SU-DHL-6 (cell line): ENCODE results near the gene WDR83.
"Not testable (repeated sequence)": the region's sequence is repeated elsewhere in the genome, so short reads cannot be mapped to it uniquely, and the experiment has no call there.

ENCODE experiments used
- H2AFZ ChIP-seq: fragments of 200-600 bp; sonication (generic); 2 replicates; pipeline ENCODE4 v1.6.1; 2014; ENCODE audit warnings: low read depth, mild to moderate bottlenecking, moderate library complexity, mixed read lengths, antibody characterized with exemption, low read length; ENCODE audit not compliant: severe bottlenecking
- H3F3A ChIP-seq: fragments of 200-600 bp; shearing (Covaris generic); 2 replicates; pipeline ENCODE4 v1.6.0; 2016; ENCODE audit warnings: antibody characterized with exemption, mild to moderate bottlenecking; ENCODE audit not compliant: insufficient read depth
- H3K27ac ChIP-seq: fragments of 200-600 bp; sonication (generic); 2 replicates; pipeline ENCODE4 v1.5.1; 2016; ENCODE audit warnings: low read depth, mild to moderate bottlenecking, low read length, moderate library complexity, mixed read lengths
- H3K27me3 ChIP-seq: fragments of 200-600 bp; sonication (generic), shearing (Covaris generic); 2 replicates; pipeline ENCODE4 v1.6.0; 2014; ENCODE audit warnings: mild to moderate bottlenecking, low read length
- H3K36me3 ChIP-seq: fragments of 200-600 bp; sonication (generic); 2 replicates; pipeline ENCODE4 v1.6.1; 2014; ENCODE audit warnings: mild to moderate bottlenecking, low read length, mixed read lengths
- H3K4me2 ChIP-seq: fragments of 300-600, 200-600 bp; shearing (Covaris generic), sonication (generic); 2 replicates; pipeline ENCODE4 v1.6.0; 2014; ENCODE audit warnings: low read length, low read depth, mild to moderate bottlenecking; ENCODE audit not compliant: poor library complexity, severe bottlenecking
- H3K4me3 ChIP-seq: fragments of 200-600 bp; sonication (generic); 2 replicates; pipeline ENCODE4 v1.5.1; 2014; ENCODE audit warnings: antibody characterized with exemption, low read length, mild to moderate bottlenecking, mixed read lengths; ENCODE audit not compliant: insufficient read depth, poor library complexity, severe bottlenecking
- H3K79me2 ChIP-seq: fragments of 200-600 bp; sonication (generic); 2 replicates; pipeline ENCODE4 v1.6.1; 2014; ENCODE audit warnings: mild to moderate bottlenecking, low read length, moderate library complexity; ENCODE audit not compliant: insufficient read depth
- H3K9ac ChIP-seq: fragments of 200-600 bp; sonication (generic); 2 replicates; pipeline ENCODE4 v1.7.0; 2014; ENCODE audit warnings: mild to moderate bottlenecking, low read length
- H3K9me2 ChIP-seq: fragments of 200-600 bp; sonication (generic); replicated peaks from 2 replicates; pipeline ENCODE4 v1.6.1; 2014; ENCODE audit warnings: low read length; ENCODE audit not compliant: insufficient read depth
- H3K9me3 ChIP-seq: fragments of 200-600 bp; sonication (generic); 2 replicates; pipeline ENCODE4 v1.6.1; 2014; ENCODE audit warnings: low read length, mixed read lengths; ENCODE audit not compliant: insufficient read depth
- H4K20me1 ChIP-seq: fragments of 200-600 bp; sonication (generic); 2 replicates; pipeline ENCODE4 v1.6.1; 2014; ENCODE audit warnings: low read depth, mild to moderate bottlenecking, antibody characterized with exemption, low read length, moderate library complexity, mixed read lengths
- EZH2phosphoT487 ChIP-seq: fragments of 200-600 bp; sonication (generic), shearing (Covaris generic); conservative IDR thresholded peaks from 2 replicates; pipeline ENCODE4 v1.6.1; 2018; ENCODE audit warnings: mild to moderate bottlenecking, antibody characterized with exemption, low read length, moderate library complexity, mixed read lengths
- TF ChIP-seq, protein P1 (sequence below): fragments of 200-600 bp; sonication (generic); IDR thresholded peaks from one replicate; pipeline ENCODE4 v1.5.1; 2017; ENCODE audit warnings: antibody characterized with exemption, mild to moderate bottlenecking, low read length, moderate library complexity; ENCODE audit not compliant: insufficient read depth, poor library complexity, severe bottlenecking

Gene WDR83

DNA sequence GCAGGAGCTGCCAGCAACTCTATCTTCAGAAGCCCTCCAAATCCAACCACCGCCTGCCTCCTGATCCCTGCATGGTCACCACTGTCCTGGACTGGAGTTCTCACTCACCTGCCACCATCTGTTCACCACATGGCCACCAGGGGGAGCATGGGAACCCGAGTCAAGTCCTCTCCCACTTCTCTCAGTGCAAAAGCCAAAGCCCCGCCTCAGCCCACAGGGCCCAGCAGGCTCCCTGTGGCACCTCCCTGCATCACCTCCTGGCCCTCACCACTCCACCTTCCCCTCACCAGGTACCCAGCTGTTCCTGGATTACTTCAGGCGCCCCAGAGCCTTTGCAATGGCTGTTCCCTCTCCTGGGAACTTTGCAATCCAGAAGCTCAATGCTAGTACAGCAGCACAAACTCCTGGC, 9.8 kb downstream of the WDR83 start:
- no peak overlapping the region for H3K4me2 ChIP-seq
- TF ChIP-seq, protein P1, sequence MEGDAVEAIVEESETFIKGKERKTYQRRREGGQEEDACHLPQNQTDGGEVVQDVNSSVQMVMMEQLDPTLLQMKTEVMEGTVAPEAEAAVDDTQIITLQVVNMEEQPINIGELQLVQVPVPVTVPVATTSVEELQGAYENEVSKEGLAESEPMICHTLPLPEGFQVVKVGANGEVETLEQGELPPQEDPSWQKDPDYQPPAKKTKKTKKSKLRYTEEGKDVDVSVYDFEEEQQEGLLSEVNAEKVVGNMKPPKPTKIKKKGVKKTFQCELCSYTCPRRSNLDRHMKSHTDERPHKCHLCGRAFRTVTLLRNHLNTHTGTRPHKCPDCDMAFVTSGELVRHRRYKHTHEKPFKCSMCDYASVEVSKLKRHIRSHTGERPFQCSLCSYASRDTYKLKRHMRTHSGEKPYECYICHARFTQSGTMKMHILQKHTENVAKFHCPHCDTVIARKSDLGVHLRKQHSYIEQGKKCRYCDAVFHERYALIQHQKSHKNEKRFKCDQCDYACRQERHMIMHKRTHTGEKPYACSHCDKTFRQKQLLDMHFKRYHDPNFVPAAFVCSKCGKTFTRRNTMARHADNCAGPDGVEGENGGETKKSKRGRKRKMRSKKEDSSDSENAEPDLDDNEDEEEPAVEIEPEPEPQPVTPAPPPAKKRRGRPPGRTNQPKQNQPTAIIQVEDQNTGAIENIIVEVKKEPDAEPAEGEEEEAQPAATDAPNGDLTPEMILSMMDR: peak; percentile 82
- TF ChIP-seq EZH2phosphoT487: no peak
- H3K36me3 ChIP-seq: no peaks in the 10 kb centered on the region; the same call in 1 of the 2 replicates
- no peaks in the 10 kb centered on the region for H3K9me2 ChIP-seq
- no peak overlapping the region for H3K4me3 ChIP-seq
- H4K20me1 ChIP-seq: peaks cover 3% of the 10 kb centered on the region; the same call in 1 of the 2 replicates
- H3K9me3 ChIP-seq: no peaks in the 10 kb centered on the region
- H3K27ac ChIP-seq: no peak overlapping the region
- no peak overlapping the region for H3K9ac ChIP-seq
- H2AFZ ChIP-seq: no peak overlapping the region
- H3K27me3 ChIP-seq: no peaks in the 10 kb centered on the region
- H3F3A ChIP-seq: peaks cover 11% of the 10 kb centered on the region
- peaks cover 16% of the 10 kb centered on the region for H3K79me2 ChIP-seq

DNA sequence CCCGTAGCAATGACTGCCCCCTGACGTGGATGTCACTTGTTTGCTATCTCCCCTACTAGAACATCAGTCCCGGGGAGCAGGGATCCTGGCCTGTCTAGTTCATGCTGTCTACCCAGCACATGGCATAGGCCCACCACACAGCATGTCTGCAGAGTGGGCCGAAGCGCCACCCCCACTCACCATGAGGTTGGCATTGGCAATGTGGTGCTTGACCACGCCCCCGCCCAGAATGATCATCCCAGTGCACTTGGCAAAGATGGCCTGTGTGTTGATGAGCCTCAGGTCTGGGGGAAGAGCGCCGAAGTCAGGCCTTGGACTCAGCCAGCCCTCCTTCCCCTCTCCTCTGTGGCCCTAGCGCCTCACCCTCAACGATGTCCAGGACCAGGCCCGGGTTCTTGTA, 10.3 kb downstream of the WDR83 start:
- no peak overlapping the region for H3K9ac ChIP-seq
- no peak overlapping the region for H3K4me3 ChIP-seq
- peaks cover 14% of the 10 kb centered on the region for H3F3A ChIP-seq
- H3K79me2 ChIP-seq: peaks cover 16% of the 10 kb centered on the region
- no peak overlapping the region for H2AFZ ChIP-seq
- no peak overlapping the region for H3K4me2 ChIP-seq
- H3K27ac ChIP-seq: no peak overlapping the region
- H3K36me3 ChIP-seq: no peaks in the 10 kb centered on the region; the same call in 1 of the 2 replicates
- no peaks in the 10 kb centered on the region for H3K9me2 ChIP-seq
- H4K20me1 ChIP-seq: peaks cover 3% of the 10 kb centered on the region; the same call in 1 of the 2 replicates
- TF ChIP-seq, protein P1: no peak
- TF ChIP-seq EZH2phosphoT487: no peak
- no peaks in the 10 kb centered on the region for H3K27me3 ChIP-seq
- H3K9me3 ChIP-seq: no peaks in the 10 kb centered on the region

DNA sequence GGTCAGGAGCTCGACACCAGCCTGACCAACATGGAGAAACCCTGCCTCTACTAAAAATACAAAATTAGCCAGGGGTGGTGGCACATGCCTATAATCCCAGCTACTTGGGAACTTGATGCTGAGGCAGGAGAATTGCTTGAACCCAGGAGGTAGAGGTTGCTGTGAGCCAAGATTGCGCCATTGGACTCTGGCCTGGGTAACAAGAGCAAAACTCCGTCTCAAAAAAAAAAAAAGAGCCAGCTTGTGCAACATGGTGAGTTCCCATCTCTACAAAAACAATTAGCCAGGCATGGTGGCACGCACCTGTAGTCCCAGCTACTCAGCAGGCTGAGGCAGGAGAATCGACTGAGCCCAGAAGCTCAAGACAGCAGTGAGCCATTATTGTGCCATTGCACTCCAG, 11.4 kb downstream of the WDR83 start:
- peaks cover 16% of the 10 kb centered on the region for H3K79me2 ChIP-seq
- H3K4me2 ChIP-seq, H3K4me3 ChIP-seq, H3K9ac ChIP-seq, H3K36me3 ChIP-seq, H3K9me3 ChIP-seq, H3K27ac ChIP-seq, H2AFZ ChIP-seq, H4K20me1 ChIP-seq, H3K9me2 ChIP-seq, H3K27me3 ChIP-seq: not testable (repeated sequence)
- peaks cover 18% of the 10 kb centered on the region for H3F3A ChIP-seq

DNA sequence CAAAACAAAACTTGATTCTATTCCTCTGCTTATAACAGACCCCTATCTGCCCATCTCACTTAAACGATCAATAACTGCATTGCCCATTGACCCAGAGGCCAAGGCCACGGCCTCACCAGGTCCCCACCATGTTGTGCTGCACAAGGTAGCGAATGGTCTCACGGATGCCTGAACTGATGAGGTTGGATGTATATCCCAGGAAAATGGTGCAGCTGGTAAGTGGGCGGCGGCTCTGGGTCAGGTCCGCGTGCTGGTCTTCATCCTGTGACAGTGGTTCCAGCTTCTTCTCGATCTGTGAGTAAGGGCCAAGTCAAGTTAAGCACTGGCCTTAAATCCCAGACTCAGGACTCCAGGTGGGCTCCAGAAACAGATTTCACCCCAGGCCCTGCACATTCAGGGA, 13.4 kb downstream of the WDR83 start:
- H4K20me1 ChIP-seq: peaks cover 3% of the 10 kb centered on the region; the same call in 1 of the 2 replicates
- no peak overlapping the region for H3K9ac ChIP-seq
- H3K27ac ChIP-seq: no peak overlapping the region
- no peak for TF ChIP-seq EZH2phosphoT487
- TF ChIP-seq, protein P1: no peak
- no peaks in the 10 kb centered on the region; the same call in 1 of the 2 replicates for H3K36me3 ChIP-seq
- no peak overlapping the region for H3K4me3 ChIP-seq
- no peak overlapping the region for H3K4me2 ChIP-seq
- H3K9me2 ChIP-seq: no peaks in the 10 kb centered on the region
- H3K79me2 ChIP-seq: peaks cover 16% of the 10 kb centered on the region
- no peak overlapping the region for H2AFZ ChIP-seq
- H3F3A ChIP-seq: peaks cover 18% of the 10 kb centered on the region
- H3K27me3 ChIP-seq: no peaks in the 10 kb centered on the region
- no peaks in the 10 kb centered on the region for H3K9me3 ChIP-seq
